Vagina (tissue), 2 donors: ENCODE data around the gene CNPY3. TPM values are rescaled to one million over a fixed set of nuclear protein-coding genes. Genes with fewer than 3 reads are reported as not detected.

Experiments used
- DNase-seq, 2 donors: peaks; one replicate each; pipeline ENCODE4 v3.0.0-alpha.2; 2017; ENCODE audit errors: extremely low spot score in 2 of 2
- H3K27ac ChIP-seq: fragments of 200-600 bp; sonication (generic); one replicate; pipeline ENCODE4 v1.5.1; 2019
- H3K27me3 ChIP-seq: fragments of 200-600 bp; sonication (generic); one replicate; pipeline ENCODE4 v1.5.1; 2019
- H3K36me3 ChIP-seq, 2 donors: fragments of 200-600 bp; sonication (generic); one replicate each; pipeline ENCODE4 v1.5.1; 2017 to 2019
- H3K4me1 ChIP-seq: fragments of 200-600 bp; sonication (generic); one replicate; pipeline ENCODE4 v1.5.1; 2019
- H3K4me3 ChIP-seq, 2 donors: fragments of 200-600 bp; sonication (generic); 1 replicate in 1 of 2; 2 replicates in 1 of 2; pipeline ENCODE4 v1.5.1; 2016 to 2019
- H3K9me3 ChIP-seq: fragments of 200-600 bp; sonication (generic); one replicate; pipeline ENCODE4 v1.5.1; 2019
- POLR2A ChIP-seq, 2 donors: fragments of 450-650 bp; IDR thresholded peaks; one replicate each; pipeline ENCODE4 v1.6.1; 2017; ENCODE audit warnings: antibody characterized with exemption in 2 of 2, mild to moderate bottlenecking in 2 of 2, moderate library complexity in 2 of 2
- POLR2AphosphoS5 ChIP-seq, 2 donors: sonication (generic); formaldehyde crosslinking; IDR thresholded peaks; one replicate each; pipeline ENCODE4 v1.9.0; 2017; ENCODE audit warnings: antibody characterized with exemption in 2 of 2, mild to moderate bottlenecking in 2 of 2, low read depth in 1 of 2; ENCODE audit not compliant: insufficient read depth in 1 of 2
- intact Hi-C: fragments of 100-400 bp; cut with DNase I; formaldehyde crosslinking; loops from one replicate; pipeline ENCODE4 v1.15.1; 2023
- total RNA-seq: library from RNA; depleted of rRNA; stranded (reverse); fragments of >200 nt; gene quantifications from one replicate; pipeline ENCODE4 v1.2.3, GENCODE V29; 2016
- TF ChIP-seq, protein P1 (sequence below), 3 experiments: fragments of 450-650 bp in 2 of 3; fragments of 200-600 bp in 1 of 3; sonication (generic) in 1 of 3; IDR thresholded peaks; one replicate each; pipeline ENCODE4 v1.5.1; 2017 to 2019; ENCODE audit warnings: antibody characterized with exemption in 3 of 3, mild to moderate bottlenecking in 2 of 3, moderate library complexity in 2 of 3

The CNPY3 gene
- total RNA-seq, 1 donor from 2014 or later, result 30.2 TPM

GRCh38 chr6:42909835-42910234, 19.4 kb upstream of the CNPY3 start:
- intact Hi-C loops, result loop anchor here (10.0 kb wide), 1 partner anchor 105 kb away; the partner anchor contains the start of genes KLHDC3 and MEA1
- H3K27ac ChIP-seq, result no peak overlapping the region
- TF ChIP-seq POLR2AphosphoS5 (IDR thresholded peaks at IDR 0.05; ENCODE audit: insufficient read depth in 1 of 2, low read depth in 1 of 2), result no peak
- TF ChIP-seq POLR2A (IDR thresholded peaks at IDR 0.05), result no peak
- TF ChIP-seq, protein P1, sequence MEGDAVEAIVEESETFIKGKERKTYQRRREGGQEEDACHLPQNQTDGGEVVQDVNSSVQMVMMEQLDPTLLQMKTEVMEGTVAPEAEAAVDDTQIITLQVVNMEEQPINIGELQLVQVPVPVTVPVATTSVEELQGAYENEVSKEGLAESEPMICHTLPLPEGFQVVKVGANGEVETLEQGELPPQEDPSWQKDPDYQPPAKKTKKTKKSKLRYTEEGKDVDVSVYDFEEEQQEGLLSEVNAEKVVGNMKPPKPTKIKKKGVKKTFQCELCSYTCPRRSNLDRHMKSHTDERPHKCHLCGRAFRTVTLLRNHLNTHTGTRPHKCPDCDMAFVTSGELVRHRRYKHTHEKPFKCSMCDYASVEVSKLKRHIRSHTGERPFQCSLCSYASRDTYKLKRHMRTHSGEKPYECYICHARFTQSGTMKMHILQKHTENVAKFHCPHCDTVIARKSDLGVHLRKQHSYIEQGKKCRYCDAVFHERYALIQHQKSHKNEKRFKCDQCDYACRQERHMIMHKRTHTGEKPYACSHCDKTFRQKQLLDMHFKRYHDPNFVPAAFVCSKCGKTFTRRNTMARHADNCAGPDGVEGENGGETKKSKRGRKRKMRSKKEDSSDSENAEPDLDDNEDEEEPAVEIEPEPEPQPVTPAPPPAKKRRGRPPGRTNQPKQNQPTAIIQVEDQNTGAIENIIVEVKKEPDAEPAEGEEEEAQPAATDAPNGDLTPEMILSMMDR (IDR thresholded peaks at IDR 0.05), result no peak

GRCh38 chr6:42911171-42912021, 17.9 kb upstream of the CNPY3 start:
- H3K4me1 ChIP-seq, result peaks cover 7% of the 10 kb centered on the region
- DNase-seq, result no peak
- intact Hi-C loops, result no loop called here
- H3K27ac ChIP-seq, result no peak overlapping the region
- no peaks in the 10 kb centered on the region for H3K36me3 ChIP-seq
- H3K27me3 ChIP-seq, result no peaks in the 10 kb centered on the region
- H3K4me3 ChIP-seq, result peak overlapping the region; percentile 23 to 33
- H3K9me3 ChIP-seq, result no peaks in the 10 kb centered on the region
- no peak for TF ChIP-seq POLR2AphosphoS5 (IDR thresholded peaks at IDR 0.05; ENCODE audit: insufficient read depth in 1 of 2, low read depth in 1 of 2)
- TF ChIP-seq, protein P1 (IDR thresholded peaks at IDR 0.05), result no peak
- no peak for TF ChIP-seq POLR2A (IDR thresholded peaks at IDR 0.05)

More at GRCh38 chr6:42909835-42910234, 19.4 kb upstream of the CNPY3 start:
- no peak overlapping the region for H3K4me3 ChIP-seq
- peaks cover 7% of the 10 kb centered on the region for H3K4me1 ChIP-seq
- DNase-seq, result no peak
- no peaks in the 10 kb centered on the region for H3K36me3 ChIP-seq
- H3K9me3 ChIP-seq, result no peaks in the 10 kb centered on the region
- no peaks in the 10 kb centered on the region for H3K27me3 ChIP-seq

DNA sequence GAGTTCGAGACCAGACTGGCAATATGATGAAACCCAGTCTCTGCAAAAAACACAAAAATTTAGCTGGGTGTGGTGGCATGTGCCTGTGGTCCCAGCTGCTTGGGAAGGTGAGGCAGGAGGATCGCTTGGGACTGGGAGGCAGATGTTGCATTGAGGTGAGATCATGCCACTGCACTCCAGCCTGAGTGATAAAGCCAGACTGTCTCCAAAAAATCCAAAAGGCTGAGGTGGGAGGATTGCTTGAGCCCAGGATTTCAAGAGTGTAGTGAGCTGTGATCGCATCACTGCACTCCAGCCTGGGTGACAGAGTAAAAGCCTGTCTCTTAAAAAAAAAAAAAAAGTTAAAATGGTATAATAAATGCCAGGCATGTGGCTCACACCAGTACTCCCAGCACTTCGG, 14.7 kb upstream of the CNPY3 start:
- TF ChIP-seq POLR2AphosphoS5 (IDR thresholded peaks at IDR 0.05; ENCODE audit: insufficient read depth in 1 of 2, low read depth in 1 of 2) (no peak), POLR2A (IDR thresholded peaks at IDR 0.05) (no peak)
- TF ChIP-seq, protein P1 (IDR thresholded peaks at IDR 0.05), result no peak
- intact Hi-C loops, result no loop called here

GRCh38 chr6:42915732-42916131, 13.5 kb upstream of the CNPY3 start, which contains the start of gene PTCRA:
TSS of gene PTCRA (plus strand) at chr6:42916053. CDS start at chr6:42916070, 17 bp downstream.
- DNase-seq, result no peak
- intact Hi-C loops, result no loop called here

More for the DNA sequence above, 14.7 kb upstream of the CNPY3 start:
- DNase-seq, result no peak
- H3K4me3 ChIP-seq, result no peak overlapping the region
- H3K27ac ChIP-seq, result no peak overlapping the region
- H3K36me3 ChIP-seq, result no peaks in the 10 kb centered on the region
- no peaks in the 10 kb centered on the region for H3K9me3 ChIP-seq
- no peaks in the 10 kb centered on the region for H3K27me3 ChIP-seq
- H3K4me1 ChIP-seq, result peaks cover 7% of the 10 kb centered on the region

GRCh38 chr6:42916288-42916687, 13.0 kb upstream of the CNPY3 start:
- DNase-seq, result no peak
- H3K27ac ChIP-seq, result no peak overlapping the region
- H3K4me3 ChIP-seq, result no peak overlapping the region
- TF ChIP-seq POLR2AphosphoS5 (IDR thresholded peaks at IDR 0.05; ENCODE audit: insufficient read depth in 1 of 2, low read depth in 1 of 2) (no peak), POLR2A (IDR thresholded peaks at IDR 0.05) (no peak)
- TF ChIP-seq, protein P1 (IDR thresholded peaks at IDR 0.05), result no peak
- H3K4me1 ChIP-seq, result peaks cover 6% of the 10 kb centered on the region
- H3K9me3 ChIP-seq, result no peaks in the 10 kb centered on the region
- no peaks in the 10 kb centered on the region for H3K36me3 ChIP-seq
- H3K27me3 ChIP-seq, result no peaks in the 10 kb centered on the region
- intact Hi-C loops, result no loop called here

More at GRCh38 chr6:42915732-42916131, 13.5 kb upstream of the CNPY3 start, which contains the start of gene PTCRA:
- no peak for TF ChIP-seq POLR2A (IDR thresholded peaks at IDR 0.05)
- Histone ChIP-seq H3K27me3 (no peaks in the 10 kb centered on the region), H3K4me1 (peaks cover 7% of the 10 kb centered on the region), H3K4me3 (no peak within 1 kb of the TSS), H3K9me3 (no peaks in the 10 kb centered on the region), H3K27ac (no peak within 1 kb of the TSS), H3K36me3 (no peaks in the 10 kb centered on the region)
